ENCODE data around the gene TSN.
A peak's percentile ranks its signal among the peaks of the same experiment; 100 is the strongest.

TSN gene

DNA sequence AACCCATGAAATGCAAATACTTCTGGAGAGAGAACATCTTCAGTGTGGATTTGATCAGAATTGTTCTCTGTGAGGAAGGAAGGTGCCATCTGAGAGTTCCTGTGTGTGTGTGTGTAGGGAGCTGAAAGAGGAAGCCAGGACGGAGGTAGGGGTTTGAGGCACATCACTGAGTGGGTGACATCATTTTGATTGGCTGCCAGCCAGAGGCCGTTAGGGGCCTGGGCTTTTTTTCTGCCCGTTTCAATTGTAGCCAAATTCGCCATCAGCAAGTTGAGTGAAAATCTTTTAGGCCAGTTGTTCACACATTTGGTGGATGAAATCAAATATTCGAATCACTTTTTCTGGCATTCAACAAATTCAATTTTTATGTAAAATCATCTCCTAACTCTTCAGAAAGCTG lies 48.9 kb downstream of the TSN start (continued):
- TF ChIP-seq, protein P1, sequence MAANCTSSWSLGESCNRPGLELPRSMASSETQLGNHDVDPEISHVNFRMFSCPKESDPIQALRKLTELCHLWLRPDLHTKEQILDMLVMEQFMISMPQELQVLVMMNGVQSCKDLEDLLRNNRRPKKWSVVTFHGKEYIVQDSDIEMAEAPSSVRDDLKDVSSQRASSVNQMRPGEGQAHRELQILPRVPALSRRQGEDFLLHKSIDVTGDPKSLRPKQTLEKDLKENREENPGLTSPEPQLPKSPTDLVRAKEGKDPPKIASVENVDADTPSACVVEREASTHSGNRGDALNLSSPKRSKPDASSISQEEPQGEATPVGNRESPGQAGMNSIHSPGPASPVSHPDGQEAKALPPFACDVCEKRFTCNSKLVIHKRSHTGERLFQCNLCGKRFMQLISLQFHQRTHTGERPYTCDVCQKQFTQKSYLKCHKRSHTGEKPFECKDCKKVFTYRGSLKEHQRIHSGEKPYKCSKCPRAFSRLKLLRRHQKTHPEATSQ (tag by site-specific recombination; IDR thresholded peaks at IDR 0.05): no peak
- TF ChIP-seq, protein P2, sequence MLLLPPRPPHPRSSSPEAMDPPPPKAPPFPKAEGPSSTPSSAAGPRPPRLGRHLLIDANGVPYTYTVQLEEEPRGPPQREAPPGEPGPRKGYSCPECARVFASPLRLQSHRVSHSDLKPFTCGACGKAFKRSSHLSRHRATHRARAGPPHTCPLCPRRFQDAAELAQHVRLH (tag by site-specific recombination; IDR thresholded peaks at IDR 0.05): no peak
- TF ChIP-seq ZSCAN30 (tag by site-specific recombination; IDR thresholded peaks at IDR 0.05): no peak
- peak; percentile 78 for TF ChIP-seq ZNF660 (tag by site-specific recombination; IDR thresholded peaks at IDR 0.05)
- TF ChIP-seq, protein P3, sequence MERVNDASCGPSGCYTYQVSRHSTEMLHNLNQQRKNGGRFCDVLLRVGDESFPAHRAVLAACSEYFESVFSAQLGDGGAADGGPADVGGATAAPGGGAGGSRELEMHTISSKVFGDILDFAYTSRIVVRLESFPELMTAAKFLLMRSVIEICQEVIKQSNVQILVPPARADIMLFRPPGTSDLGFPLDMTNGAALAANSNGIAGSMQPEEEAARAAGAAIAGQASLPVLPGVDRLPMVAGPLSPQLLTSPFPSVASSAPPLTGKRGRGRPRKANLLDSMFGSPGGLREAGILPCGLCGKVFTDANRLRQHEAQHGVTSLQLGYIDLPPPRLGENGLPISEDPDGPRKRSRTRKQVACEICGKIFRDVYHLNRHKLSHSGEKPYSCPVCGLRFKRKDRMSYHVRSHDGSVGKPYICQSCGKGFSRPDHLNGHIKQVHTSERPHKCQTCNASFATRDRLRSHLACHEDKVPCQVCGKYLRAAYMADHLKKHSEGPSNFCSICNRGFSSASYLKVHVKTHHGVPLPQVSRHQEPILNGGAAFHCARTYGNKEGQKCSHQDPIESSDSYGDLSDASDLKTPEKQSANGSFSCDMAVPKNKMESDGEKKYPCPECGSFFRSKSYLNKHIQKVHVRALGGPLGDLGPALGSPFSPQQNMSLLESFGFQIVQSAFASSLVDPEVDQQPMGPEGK (tag by site-specific recombination; IDR thresholded peaks at IDR 0.05): peak; percentile 58
- TF ChIP-seq ZNF677 (tag by site-specific recombination; IDR thresholded peaks at IDR 0.05): no peak
- no peak for TF ChIP-seq ZNF768 (tag by site-specific recombination; IDR thresholded peaks at IDR 0.05)
- TF ChIP-seq TRIM28 (IDR thresholded peaks at IDR 0.05; ENCODE audit: borderline replicate concordance, low read length): no peak
- TF ChIP-seq, protein P4, sequence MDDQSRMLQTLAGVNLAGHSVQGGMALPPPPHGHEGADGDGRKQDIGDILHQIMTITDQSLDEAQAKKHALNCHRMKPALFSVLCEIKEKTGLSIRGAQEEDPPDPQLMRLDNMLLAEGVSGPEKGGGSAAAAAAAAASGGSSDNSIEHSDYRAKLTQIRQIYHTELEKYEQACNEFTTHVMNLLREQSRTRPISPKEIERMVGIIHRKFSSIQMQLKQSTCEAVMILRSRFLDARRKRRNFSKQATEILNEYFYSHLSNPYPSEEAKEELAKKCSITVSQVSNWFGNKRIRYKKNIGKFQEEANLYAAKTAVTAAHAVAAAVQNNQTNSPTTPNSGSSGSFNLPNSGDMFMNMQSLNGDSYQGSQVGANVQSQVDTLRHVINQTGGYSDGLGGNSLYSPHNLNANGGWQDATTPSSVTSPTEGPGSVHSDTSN (CRISPR knock-in tag; IDR thresholded peaks at IDR 0.05): no peak
- no peak for TF ChIP-seq ZNF670 (tag by site-specific recombination; IDR thresholded peaks at IDR 0.05; ENCODE audit: low read depth)
- TF ChIP-seq, protein P5, sequence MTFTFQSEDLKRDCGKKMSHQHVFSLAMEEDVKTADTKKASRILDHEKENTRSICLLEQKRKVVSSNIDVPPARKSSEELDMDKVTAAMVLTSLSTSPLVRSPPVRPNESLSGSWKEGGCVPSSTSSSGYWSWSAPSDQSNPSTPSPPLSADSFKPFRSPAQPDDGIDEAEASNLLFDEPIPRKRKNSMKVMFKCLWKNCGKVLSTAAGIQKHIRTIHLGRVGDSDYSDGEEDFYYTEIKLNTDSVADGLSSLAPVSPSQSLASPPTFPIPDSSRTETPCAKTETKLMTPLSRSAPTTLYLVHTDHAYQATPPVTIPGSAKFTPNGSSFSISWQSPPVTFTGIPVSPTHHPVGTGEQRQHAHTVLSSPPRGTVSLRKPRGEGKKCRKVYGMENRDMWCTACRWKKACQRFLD (tag by site-specific recombination; IDR thresholded peaks at IDR 0.05): no peak
- TF ChIP-seq ZEB2 (tag by site-specific recombination; IDR thresholded peaks at IDR 0.05): no peak
- no peak for TF ChIP-seq ZFP69B (tag by site-specific recombination; IDR thresholded peaks at IDR 0.05)
- TF ChIP-seq, protein P6, sequence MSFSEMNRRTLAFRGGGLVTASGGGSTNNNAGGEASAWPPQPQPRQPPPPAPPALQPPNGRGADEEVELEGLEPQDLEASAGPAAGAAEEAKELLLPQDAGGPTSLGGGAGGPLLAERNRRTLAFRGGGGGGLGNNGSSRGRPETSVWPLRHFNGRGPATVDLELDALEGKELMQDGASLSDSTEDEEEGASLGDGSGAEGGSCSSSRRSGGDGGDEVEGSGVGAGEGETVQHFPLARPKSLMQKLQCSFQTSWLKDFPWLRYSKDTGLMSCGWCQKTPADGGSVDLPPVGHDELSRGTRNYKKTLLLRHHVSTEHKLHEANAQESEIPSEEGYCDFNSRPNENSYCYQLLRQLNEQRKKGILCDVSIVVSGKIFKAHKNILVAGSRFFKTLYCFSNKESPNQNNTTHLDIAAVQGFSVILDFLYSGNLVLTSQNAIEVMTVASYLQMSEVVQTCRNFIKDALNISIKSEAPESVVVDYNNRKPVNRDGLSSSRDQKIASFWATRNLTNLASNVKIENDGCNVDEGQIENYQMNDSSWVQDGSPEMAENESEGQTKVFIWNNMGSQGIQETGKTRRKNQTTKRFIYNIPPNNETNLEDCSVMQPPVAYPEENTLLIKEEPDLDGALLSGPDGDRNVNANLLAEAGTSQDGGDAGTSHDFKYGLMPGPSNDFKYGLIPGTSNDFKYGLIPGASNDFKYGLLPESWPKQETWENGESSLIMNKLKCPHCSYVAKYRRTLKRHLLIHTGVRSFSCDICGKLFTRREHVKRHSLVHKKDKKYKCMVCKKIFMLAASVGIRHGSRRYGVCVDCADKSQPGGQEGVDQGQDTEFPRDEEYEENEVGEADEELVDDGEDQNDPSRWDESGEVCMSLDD (tag by site-specific recombination; IDR thresholded peaks at IDR 0.05): no peak
- no peak for TF ChIP-seq KLF8 (tag by site-specific recombination; IDR thresholded peaks at IDR 0.05)
- TF ChIP-seq KLF7 (tag by site-specific recombination; IDR thresholded peaks at IDR 0.05; ENCODE audit: borderline replicate concordance): no peak
- no peak for TF ChIP-seq ZSCAN16 (tag by site-specific recombination; IDR thresholded peaks at IDR 0.05)
- TF ChIP-seq, protein P7, sequence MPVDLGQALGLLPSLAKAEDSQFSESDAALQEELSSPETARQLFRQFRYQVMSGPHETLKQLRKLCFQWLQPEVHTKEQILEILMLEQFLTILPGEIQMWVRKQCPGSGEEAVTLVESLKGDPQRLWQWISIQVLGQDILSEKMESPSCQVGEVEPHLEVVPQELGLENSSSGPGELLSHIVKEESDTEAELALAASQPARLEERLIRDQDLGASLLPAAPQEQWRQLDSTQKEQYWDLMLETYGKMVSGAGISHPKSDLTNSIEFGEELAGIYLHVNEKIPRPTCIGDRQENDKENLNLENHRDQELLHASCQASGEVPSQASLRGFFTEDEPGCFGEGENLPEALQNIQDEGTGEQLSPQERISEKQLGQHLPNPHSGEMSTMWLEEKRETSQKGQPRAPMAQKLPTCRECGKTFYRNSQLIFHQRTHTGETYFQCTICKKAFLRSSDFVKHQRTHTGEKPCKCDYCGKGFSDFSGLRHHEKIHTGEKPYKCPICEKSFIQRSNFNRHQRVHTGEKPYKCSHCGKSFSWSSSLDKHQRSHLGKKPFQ (tag by site-specific recombination; IDR thresholded peaks at IDR 0.05): no peak
- no peak for TF ChIP-seq ZNF514 (tag by site-specific recombination; IDR thresholded peaks at IDR 0.05)
- no peak for TF ChIP-seq ZNF623 (tag by site-specific recombination; IDR thresholded peaks at IDR 0.05)
- no peak for TF ChIP-seq ZNF391 (tag by site-specific recombination; IDR thresholded peaks at IDR 0.05; ENCODE audit: borderline replicate concordance, low read depth)
- no peak for TF ChIP-seq ZNF433 (tag by site-specific recombination; IDR thresholded peaks at IDR 0.05; ENCODE audit: low read depth)
- TF ChIP-seq ZFHX2 (tag by site-specific recombination; conservative IDR thresholded peaks at IDR 0.05): peak; percentile 20; the same call in 1 of the 2 replicates
- TF ChIP-seq ZFP3 (tag by site-specific recombination; IDR thresholded peaks at IDR 0.05; ENCODE audit: low read depth): no peak
- TF ChIP-seq ZNF404 (tag by site-specific recombination; IDR thresholded peaks at IDR 0.05): no peak
- no peak for TF ChIP-seq ZNF10 (tag by site-specific recombination; IDR thresholded peaks at IDR 0.05)
- no peak for TF ChIP-seq WT1 (tag by site-specific recombination; IDR thresholded peaks at IDR 0.05)
- TF ChIP-seq ZNF214 (tag by site-specific recombination; IDR thresholded peaks at IDR 0.05; ENCODE audit: borderline replicate concordance): no peak
- TF ChIP-seq ZNF596 (tag by site-specific recombination; IDR thresholded peaks at IDR 0.05): no peak
- no peak for TF ChIP-seq ZNF785 (tag by site-specific recombination; IDR thresholded peaks at IDR 0.05)
- no peak for TF ChIP-seq ZNF239 (tag by site-specific recombination; IDR thresholded peaks at IDR 0.05)

Data from HEK293 (cell line).